OCI-LY3 (cell line): ENCODE data around the gene ZFTA.

ENCODE experiments used
- EZH2phosphoT487 ChIP-seq: fragments of 200-600 bp; shearing (Covaris generic); IDR thresholded peaks from 2 replicates; pipeline ENCODE4 v1.6.1; 2018; ENCODE audit warnings: antibody characterized with exemption, mixed run types, low read depth
- TF ChIP-seq, protein P1 (sequence below): fragments of 200-600, 300-600 bp; sonication (generic); IDR thresholded peaks from 2 replicates; pipeline ENCODE4 v1.5.1; 2014; ENCODE audit warnings: antibody characterized with exemption, low read length, low read depth

- TF ChIP-seq, protein P1, sequence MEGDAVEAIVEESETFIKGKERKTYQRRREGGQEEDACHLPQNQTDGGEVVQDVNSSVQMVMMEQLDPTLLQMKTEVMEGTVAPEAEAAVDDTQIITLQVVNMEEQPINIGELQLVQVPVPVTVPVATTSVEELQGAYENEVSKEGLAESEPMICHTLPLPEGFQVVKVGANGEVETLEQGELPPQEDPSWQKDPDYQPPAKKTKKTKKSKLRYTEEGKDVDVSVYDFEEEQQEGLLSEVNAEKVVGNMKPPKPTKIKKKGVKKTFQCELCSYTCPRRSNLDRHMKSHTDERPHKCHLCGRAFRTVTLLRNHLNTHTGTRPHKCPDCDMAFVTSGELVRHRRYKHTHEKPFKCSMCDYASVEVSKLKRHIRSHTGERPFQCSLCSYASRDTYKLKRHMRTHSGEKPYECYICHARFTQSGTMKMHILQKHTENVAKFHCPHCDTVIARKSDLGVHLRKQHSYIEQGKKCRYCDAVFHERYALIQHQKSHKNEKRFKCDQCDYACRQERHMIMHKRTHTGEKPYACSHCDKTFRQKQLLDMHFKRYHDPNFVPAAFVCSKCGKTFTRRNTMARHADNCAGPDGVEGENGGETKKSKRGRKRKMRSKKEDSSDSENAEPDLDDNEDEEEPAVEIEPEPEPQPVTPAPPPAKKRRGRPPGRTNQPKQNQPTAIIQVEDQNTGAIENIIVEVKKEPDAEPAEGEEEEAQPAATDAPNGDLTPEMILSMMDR = no peak
- no peak for TF ChIP-seq EZH2phosphoT487
Observed at GRCh38 chr11:63795066-63795465, 26.5 kb upstream of the ZFTA start.
